ENCODE data around the gene CHAT. TPM values are rescaled to one million over a fixed set of nuclear protein-coding genes. Genes with fewer than 3 reads are reported as not detected.

Gene CHAT
- total RNA-seq, 1 experiment from 2014 or later = not detected

GRCh38 chr10:49618821-49619220 lies 5.0 kb downstream of the CHAT start:
- no CpG with 5 or more reads among the region's 2 CpGs for WGBS (ENCODE audit: extremely low coverage, insufficient read length, low lambda C conversion rate)
- no peaks in the 10 kb centered on the region for H3K9me3 ChIP-seq (ENCODE audit: control insufficient read depth, low read depth, low read length)
- Mint-ChIP-seq H3K27ac (no peak overlapping the region), H3K27me3 (ENCODE audit: low read depth) (peaks cover 88% of the 10 kb centered on the region), H3K9me3 (no peaks in the 10 kb centered on the region), H3K36me3 (ENCODE audit: insufficient read depth in 1 of 3, low read depth in 3 of 3) (no peaks in the 10 kb centered on the region), H3K4me3 (no peak overlapping the region), H3K4me1 (peaks cover 7 to 18% of the 10 kb centered on the region in 2 experiments)
- H3K4me2 ChIP-seq (ENCODE audit: insufficient read depth, insufficient read length, low read length) = no peak overlapping the region
- H3T11ph ChIP-seq (ENCODE audit: low read length) = no peak overlapping the region
- no peak overlapping the region for H2AFZ ChIP-seq (ENCODE audit: low read length)
- no peak overlapping the region for H3K18ac ChIP-seq (ENCODE audit: insufficient read length, low read depth, low read length)
- no peak overlapping the region for H2AK5ac ChIP-seq (ENCODE audit: insufficient read length, low read length)
- H4K5ac ChIP-seq (ENCODE audit: insufficient read length, low read depth, low read length) = no peak overlapping the region
- no peak overlapping the region for H4K91ac ChIP-seq (ENCODE audit: insufficient read length, low read depth, low read length)
- H3K79me2 ChIP-seq (ENCODE audit: insufficient read depth, low read length) = no peaks in the 10 kb centered on the region
- H3K23ac ChIP-seq (ENCODE audit: insufficient read length, low read depth, low read length) = no peak overlapping the region
- DNase-seq = peak; percentile 3
- no peak overlapping the region for H2BK20ac ChIP-seq (ENCODE audit: low read depth, low read length, poor library complexity, severe bottlenecking)
- no peaks in the 10 kb centered on the region for H3K4me1 ChIP-seq (ENCODE audit: insufficient read depth, low read length)
- H2BK12ac ChIP-seq (ENCODE audit: insufficient read length, low read depth, low read length) = no peak overlapping the region
- no peak overlapping the region for H3K4ac ChIP-seq (ENCODE audit: low read depth, low read length)
- no peak overlapping the region for H4K8ac ChIP-seq (replicated peaks; ENCODE audit: insufficient read length, low read depth, low read length)
- peaks cover 31% of the 10 kb centered on the region for H3K27me3 ChIP-seq (ENCODE audit: insufficient read depth, low read length)
- no peak overlapping the region for H2BK5ac ChIP-seq (ENCODE audit: insufficient read length, low read length)
- H3K23me2 ChIP-seq (ENCODE audit: insufficient read length, low read depth, low read length, poor library complexity, severe bottlenecking) = no peaks in the 10 kb centered on the region
- H2BK120ac ChIP-seq (ENCODE audit: low read depth, low read length, poor library complexity, severe bottlenecking) = no peak overlapping the region
- H3K9ac ChIP-seq (ENCODE audit: extremely low read depth, insufficient read length, low read length) = no peak overlapping the region
- no peak overlapping the region for H2BK15ac ChIP-seq (ENCODE audit: low read depth, low read length)
- no peak; the same call in 2 of the 3 replicates for TF ChIP-seq CTCF (conservative IDR thresholded peaks at IDR 0.05)
- no peak overlapping the region for H3K56ac ChIP-seq (ENCODE audit: insufficient read length, low read depth, low read length)
- H3K27ac ChIP-seq (ENCODE audit: insufficient read length, low read depth, low read length) = no peak overlapping the region
- no peaks in the 10 kb centered on the region for H4K20me1 ChIP-seq (ENCODE audit: control insufficient read depth, insufficient read depth, insufficient read length)
- no peak overlapping the region for H3K14ac ChIP-seq (ENCODE audit: insufficient read depth, low read length)
- H3K79me1 ChIP-seq (ENCODE audit: insufficient read depth, low read depth, low read length, poor library complexity, severe bottlenecking) = no peaks in the 10 kb centered on the region
